ENCODE measurements around the gene SOCS2. TPM values are rescaled to one million over a fixed set of nuclear protein-coding genes. Genes with fewer than 3 reads are reported as not detected.
A peak's percentile ranks its signal among the peaks of the same experiment; 100 is the strongest.

Gene SOCS2
- total and polyA plus RNA-seq, 2 donors from 2014 or later, result 25.7 to 32.2 TPM

DNA sequence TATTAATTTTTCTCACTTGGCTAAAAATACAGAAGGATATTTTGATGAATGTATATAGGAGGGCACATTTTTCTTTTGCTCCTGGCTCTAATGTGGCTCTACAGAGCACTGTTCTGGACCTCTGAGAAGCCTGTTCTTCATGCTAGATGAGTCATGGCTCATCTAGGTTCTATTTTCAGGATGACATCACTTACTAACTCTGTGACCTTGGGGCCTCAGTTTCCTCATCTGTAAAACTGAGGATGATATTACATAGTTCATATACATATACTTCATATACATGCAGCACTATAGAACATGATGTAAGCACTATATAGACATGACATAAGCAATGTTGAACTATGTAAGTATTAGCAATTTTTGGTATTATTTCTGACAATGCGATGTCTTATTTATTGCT lies 35.8 kb downstream of the SOCS2 start:
- DNase-seq (no peak), FAIRE-seq (no peak)
- H3K4me1 ChIP-seq (ENCODE audit: control insufficient read depth in 2 of 3, insufficient read depth in 2 of 3, low read depth in 1 of 3, low read length in 3 of 3), result peaks cover 0 to 4% (median under 1%) of the 10 kb centered on the region in 3 donors
- TF ChIP-seq, protein P1, sequence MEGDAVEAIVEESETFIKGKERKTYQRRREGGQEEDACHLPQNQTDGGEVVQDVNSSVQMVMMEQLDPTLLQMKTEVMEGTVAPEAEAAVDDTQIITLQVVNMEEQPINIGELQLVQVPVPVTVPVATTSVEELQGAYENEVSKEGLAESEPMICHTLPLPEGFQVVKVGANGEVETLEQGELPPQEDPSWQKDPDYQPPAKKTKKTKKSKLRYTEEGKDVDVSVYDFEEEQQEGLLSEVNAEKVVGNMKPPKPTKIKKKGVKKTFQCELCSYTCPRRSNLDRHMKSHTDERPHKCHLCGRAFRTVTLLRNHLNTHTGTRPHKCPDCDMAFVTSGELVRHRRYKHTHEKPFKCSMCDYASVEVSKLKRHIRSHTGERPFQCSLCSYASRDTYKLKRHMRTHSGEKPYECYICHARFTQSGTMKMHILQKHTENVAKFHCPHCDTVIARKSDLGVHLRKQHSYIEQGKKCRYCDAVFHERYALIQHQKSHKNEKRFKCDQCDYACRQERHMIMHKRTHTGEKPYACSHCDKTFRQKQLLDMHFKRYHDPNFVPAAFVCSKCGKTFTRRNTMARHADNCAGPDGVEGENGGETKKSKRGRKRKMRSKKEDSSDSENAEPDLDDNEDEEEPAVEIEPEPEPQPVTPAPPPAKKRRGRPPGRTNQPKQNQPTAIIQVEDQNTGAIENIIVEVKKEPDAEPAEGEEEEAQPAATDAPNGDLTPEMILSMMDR (IDR thresholded peaks at IDR 0.05; ENCODE audit: borderline replicate concordance, extremely low read depth, insufficient read depth), result no peak
- intact Hi-C loops (cut with DNase I), result no loop called here
- H3K4me3 ChIP-seq (ENCODE audit: low read length in 3 of 3), result no peak overlapping the region
- H3K9me3 ChIP-seq (ENCODE audit: control insufficient read depth in 2 of 3, insufficient read depth in 1 of 3, low read length in 3 of 3), result no peaks in the 10 kb centered on the region
- no peaks in the 10 kb centered on the region for H3K36me3 ChIP-seq (ENCODE audit: control insufficient read depth in 2 of 3, insufficient read depth in 3 of 3, low read length in 3 of 3)
- H3K9ac ChIP-seq (ENCODE audit: low read length in 3 of 3), result no peak overlapping the region
- no peaks in the 10 kb centered on the region for H3K27me3 ChIP-seq (ENCODE audit: control insufficient read depth, insufficient read depth, low read length)
- no peak overlapping the region for H3K27ac ChIP-seq (ENCODE audit: low read depth in 2 of 2, low read length in 2 of 2)

DNA sequence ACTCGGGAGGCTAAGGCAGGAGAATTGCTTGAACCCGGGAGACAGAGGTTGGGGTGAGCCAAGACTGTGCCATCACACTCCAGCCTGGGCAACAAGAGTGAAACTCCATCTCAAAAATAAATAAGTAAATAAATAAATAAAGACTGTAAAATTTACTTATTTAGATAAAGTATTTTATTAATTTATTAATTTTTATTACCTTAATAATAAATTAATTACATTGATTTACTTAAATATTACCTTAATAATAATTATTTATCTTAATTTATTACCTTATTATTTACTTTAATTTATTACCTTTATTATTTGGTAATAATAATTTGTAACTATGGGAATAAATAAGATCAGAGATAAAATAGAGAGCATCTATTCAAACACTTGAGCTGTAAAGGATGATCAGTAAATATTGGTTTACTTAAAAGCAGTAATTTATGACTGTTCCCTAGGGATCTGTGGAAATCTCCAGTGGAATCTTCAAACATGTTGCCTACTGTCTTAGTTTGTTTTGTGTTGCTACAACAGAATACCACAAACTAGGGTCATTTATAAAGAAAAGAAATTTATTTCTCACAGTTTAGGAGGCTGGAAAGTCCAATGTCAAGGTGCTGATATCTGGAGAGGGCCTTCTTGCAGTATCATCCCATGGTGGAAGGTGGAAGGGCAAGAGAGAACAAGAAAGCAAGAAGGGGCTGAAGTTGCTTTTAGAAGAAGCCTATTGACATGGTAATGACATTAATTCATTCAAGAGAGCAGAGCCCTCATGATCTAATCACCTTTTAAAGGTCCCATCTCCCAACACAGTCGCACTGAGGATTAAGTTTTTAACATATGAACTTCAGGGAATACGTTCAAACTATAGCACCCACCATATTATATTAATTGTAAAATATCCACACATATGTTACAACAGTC lies 37.1 kb downstream of the SOCS2 start:
- DNase-seq (no peak), FAIRE-seq (peak; percentile 97)
- no peak overlapping the region for H3K4me3 ChIP-seq (ENCODE audit: low read length in 3 of 3)
- no peaks in the 10 kb centered on the region for H3K4me1 ChIP-seq (ENCODE audit: control insufficient read depth in 2 of 3, insufficient read depth in 2 of 3, low read depth in 1 of 3, low read length in 3 of 3)
- intact Hi-C loops (cut with DNase I), result no loop called here
- no peak overlapping the region for H3K27ac ChIP-seq (ENCODE audit: low read depth in 2 of 2, low read length in 2 of 2)
- TF ChIP-seq, protein P1 (IDR thresholded peaks at IDR 0.05; ENCODE audit: borderline replicate concordance, extremely low read depth, insufficient read depth), result no peak
- no peaks in the 10 kb centered on the region for H3K27me3 ChIP-seq (ENCODE audit: control insufficient read depth, insufficient read depth, low read length)
- H3K9ac ChIP-seq (ENCODE audit: low read length in 3 of 3), result no peak overlapping the region
- no peaks in the 10 kb centered on the region for H3K36me3 ChIP-seq (ENCODE audit: control insufficient read depth in 2 of 3, insufficient read depth in 3 of 3, low read length in 3 of 3)
- H3K9me3 ChIP-seq (ENCODE audit: control insufficient read depth in 2 of 3, insufficient read depth in 1 of 3, low read length in 3 of 3), result no peaks in the 10 kb centered on the region

DNA sequence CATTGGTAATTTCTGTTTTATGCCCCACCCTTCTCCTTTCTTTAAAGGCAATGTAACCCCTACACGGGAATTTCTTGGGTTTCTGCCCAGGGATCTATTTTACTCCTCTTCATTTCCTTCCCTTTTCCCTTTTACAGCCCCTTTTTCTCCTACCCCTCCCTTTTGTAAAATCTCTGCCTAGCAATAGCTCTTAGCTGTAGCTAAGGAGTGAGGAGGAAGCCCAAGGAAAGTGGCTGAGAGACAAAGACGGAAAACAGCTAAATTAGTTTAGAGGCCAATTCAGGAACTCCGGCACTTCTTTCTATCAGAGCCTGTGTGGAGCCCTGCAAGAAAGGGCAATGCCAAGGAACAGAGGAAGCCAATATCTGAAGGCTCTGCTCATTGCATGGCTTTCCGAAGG lies 40.3 kb downstream of the SOCS2 start:
- H3K4me3 ChIP-seq (ENCODE audit: low read length in 3 of 3), result no peak overlapping the region
- TF ChIP-seq, protein P1 (IDR thresholded peaks at IDR 0.05; ENCODE audit: borderline replicate concordance, extremely low read depth, insufficient read depth), result no peak
- FAIRE-seq, result no peak
- no peaks in the 10 kb centered on the region for H3K9me3 ChIP-seq (ENCODE audit: control insufficient read depth in 2 of 3, insufficient read depth in 1 of 3, low read length in 3 of 3)
- H3K27me3 ChIP-seq (ENCODE audit: control insufficient read depth, insufficient read depth, low read length), result no peaks in the 10 kb centered on the region
- intact Hi-C loops (cut with DNase I), result no loop called here
- H3K9ac ChIP-seq (ENCODE audit: low read length in 3 of 3), result no peak overlapping the region
- no peaks in the 10 kb centered on the region for H3K36me3 ChIP-seq (ENCODE audit: control insufficient read depth in 2 of 3, insufficient read depth in 3 of 3, low read length in 3 of 3)
- DNase-seq, result no peak
- H3K4me1 ChIP-seq (ENCODE audit: control insufficient read depth in 2 of 3, insufficient read depth in 2 of 3, low read depth in 1 of 3, low read length in 3 of 3), result no peaks in the 10 kb centered on the region
- H3K27ac ChIP-seq (ENCODE audit: low read depth in 2 of 2, low read length in 2 of 2), result no peak overlapping the region

Measured in kidney (tissue), 14 donors.